Gastroesophageal sphincter (tissue), 4 donors: ENCODE results near the gene TUSC2. TPM values are rescaled to one million over a fixed set of nuclear protein-coding genes. Genes with fewer than 3 reads are reported as not detected.

Experiments
- ATAC-seq: fragments of 150-250 bp; one replicate; pipeline ENCODE4 v1.9.1; 2016; ENCODE audit warnings: mild to moderate bottlenecking, moderate library complexity
- H3K27ac ChIP-seq, 4 donors: fragments of 200-600 bp; sonication (generic) in 3 of 4; 1 replicate in 3 of 4; 2 replicates in 1 of 4; pipeline ENCODE4 v1.5.1; 2016 to 2019
- H3K27me3 ChIP-seq: fragments of 200-600 bp; sonication (generic); one replicate; pipeline ENCODE4 v1.5.1; 2019
- H3K36me3 ChIP-seq, 2 donors: fragments of 200-600 bp; sonication (generic); one replicate each; pipeline ENCODE4 v1.5.1; 2019; ENCODE audit warnings: control low read depth in 1 of 2
- H3K4me1 ChIP-seq, 3 donors: fragments of 200-600 bp; sonication (generic); 1 replicate in 2 of 3; 2 replicates in 1 of 3; pipeline ENCODE4 v1.5.1; 2016 to 2019; ENCODE audit warnings: control low read depth in 2 of 3
- H3K4me3 ChIP-seq, 2 donors: fragments of 200-600 bp; sonication (generic); one replicate each; pipeline ENCODE4 v1.5.1; 2019; ENCODE audit warnings: mild to moderate bottlenecking in 1 of 2, moderate library complexity in 1 of 2
- H3K9me3 ChIP-seq, 3 donors: fragments of 200-600 bp; sonication (generic); one replicate each; pipeline ENCODE4 v1.5.1; 2017 to 2019; ENCODE audit warnings: control low read depth in 2 of 3
- EP300 ChIP-seq: sonication (generic); formaldehyde crosslinking; IDR thresholded peaks from one replicate; pipeline ENCODE4 v1.6.1; 2017; ENCODE audit warnings: antibody characterized with exemption, mild to moderate bottlenecking
- POLR2A ChIP-seq, 2 donors: fragments of 450-650 bp; IDR thresholded peaks; one replicate each; pipeline ENCODE4 v1.6.1; 2017; ENCODE audit warnings: antibody characterized with exemption in 2 of 2, mild to moderate bottlenecking in 2 of 2, moderate library complexity in 1 of 2
- POLR2AphosphoS5 ChIP-seq: sonication (generic); formaldehyde crosslinking; IDR thresholded peaks from one replicate; pipeline ENCODE4 v1.6.1; 2017; ENCODE audit warnings: antibody characterized with exemption
- WGBS, 2 donors: methylation state at CpG; one replicate each; pipeline ENCODE4 v1.1.5; 2018; ENCODE audit warnings: low coverage in 1 of 2; 5-methylcytosine and 5-hydroxymethylcytosine counted together
- total RNA-seq, 4 donors: library from RNA; depleted of rRNA; stranded (reverse); fragments of >200 nt; gene quantifications; one replicate each; pipeline ENCODE4 v1.1.0, GENCODE V29; 2016
- TF ChIP-seq, protein P1 (sequence below), 4 experiments: fragments of 200-600 bp in 2 of 4; fragments of 450-650 bp in 2 of 4; sonication (generic) in 1 of 4; IDR thresholded peaks; one replicate each; pipeline ENCODE4 v1.5.1; 2017 to 2019; ENCODE audit warnings: antibody characterized with exemption in 4 of 4, mild to moderate bottlenecking in 2 of 4, moderate library complexity in 2 of 4

Gene TUSC2
- total RNA-seq, 4 donors from 2014 or later, result 23.8 to 36.2 (median 31.3) TPM

DNA sequence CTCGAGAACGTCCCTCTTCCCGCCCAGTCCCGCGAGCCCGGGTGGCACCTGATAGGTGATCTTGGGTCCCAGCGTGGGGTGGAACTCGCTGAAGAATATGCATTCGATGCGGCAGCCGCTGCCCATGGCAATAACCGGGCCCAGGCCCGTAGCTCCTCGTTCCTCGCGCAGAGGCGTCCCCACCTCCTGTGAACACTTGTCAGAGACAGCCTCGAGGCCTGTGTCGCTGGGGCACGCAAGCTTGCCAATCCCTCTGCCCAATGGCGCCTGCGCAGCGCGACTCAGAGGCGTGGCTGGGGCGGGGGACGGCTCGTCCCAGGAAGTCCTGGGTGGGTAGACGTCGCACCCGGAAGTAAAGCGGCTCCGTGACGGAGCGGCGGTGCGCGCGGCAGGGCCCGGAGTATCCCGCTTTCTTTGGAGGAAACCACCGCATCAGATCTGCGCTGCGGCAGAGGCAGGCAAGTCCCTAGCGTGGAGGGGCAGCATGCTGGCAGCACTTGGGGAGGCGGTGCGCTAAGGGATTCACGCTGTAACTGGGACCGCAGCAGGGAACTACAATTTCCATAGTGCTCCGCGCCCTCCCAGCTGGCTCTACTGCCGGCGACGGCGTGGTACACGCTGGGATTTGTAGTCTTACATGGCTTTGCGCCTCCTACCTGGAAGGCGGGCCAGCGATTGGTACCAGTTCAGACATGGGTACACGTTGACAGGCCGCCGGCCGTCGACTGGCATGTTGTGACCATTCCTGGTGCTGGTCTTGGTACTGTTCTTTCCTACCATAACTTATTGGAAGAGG, 22.7 kb upstream of the TUSC2 start, which contains the start of the genes CYB561D2 and NPRL2:
Gene CYB561D2, plus strand, starts transcription at position 336 of the 796 bp plus-strand sequence. CDS start 572 bp downstream, outside the sequence.
Gene NPRL2, minus strand, starts transcription at position 249 of the 796 bp plus-strand sequence. Its CDS starts 123 bp downstream, at position 126.
- Histone ChIP-seq H3K27ac (peak within 1 kb of the TSS; percentile 63 to 99 (median 94)), H3K27me3 (no peaks in the 10 kb centered on the region), H3K4me3 (peak within 1 kb of the TSS; percentile 50 to 75), H3K9me3 (no peaks in the 10 kb centered on the region), H3K4me1 (peaks cover 0 to 84% (median 28%) of the 10 kb centered on the region in 3 donors), H3K36me3 (peaks cover 0 to 49% of the 10 kb centered on the region in 2 donors)
- 0% methylated on average over 6 of the region's 64 CpGs; no CpG with 5 or more reads in 1 of the 2 donors for WGBS, 2 donors
- peak; percentile 79 for TF ChIP-seq POLR2AphosphoS5
- peak; percentile 68 to 73 for TF ChIP-seq POLR2A (IDR thresholded peaks at IDR 0.05)
- no peak for TF ChIP-seq EP300
- TF ChIP-seq, protein P1, sequence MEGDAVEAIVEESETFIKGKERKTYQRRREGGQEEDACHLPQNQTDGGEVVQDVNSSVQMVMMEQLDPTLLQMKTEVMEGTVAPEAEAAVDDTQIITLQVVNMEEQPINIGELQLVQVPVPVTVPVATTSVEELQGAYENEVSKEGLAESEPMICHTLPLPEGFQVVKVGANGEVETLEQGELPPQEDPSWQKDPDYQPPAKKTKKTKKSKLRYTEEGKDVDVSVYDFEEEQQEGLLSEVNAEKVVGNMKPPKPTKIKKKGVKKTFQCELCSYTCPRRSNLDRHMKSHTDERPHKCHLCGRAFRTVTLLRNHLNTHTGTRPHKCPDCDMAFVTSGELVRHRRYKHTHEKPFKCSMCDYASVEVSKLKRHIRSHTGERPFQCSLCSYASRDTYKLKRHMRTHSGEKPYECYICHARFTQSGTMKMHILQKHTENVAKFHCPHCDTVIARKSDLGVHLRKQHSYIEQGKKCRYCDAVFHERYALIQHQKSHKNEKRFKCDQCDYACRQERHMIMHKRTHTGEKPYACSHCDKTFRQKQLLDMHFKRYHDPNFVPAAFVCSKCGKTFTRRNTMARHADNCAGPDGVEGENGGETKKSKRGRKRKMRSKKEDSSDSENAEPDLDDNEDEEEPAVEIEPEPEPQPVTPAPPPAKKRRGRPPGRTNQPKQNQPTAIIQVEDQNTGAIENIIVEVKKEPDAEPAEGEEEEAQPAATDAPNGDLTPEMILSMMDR (IDR thresholded peaks at IDR 0.05), result peak in 1 of 4 experiments; percentile 17
- peak; percentile 95 for ATAC-seq

DNA sequence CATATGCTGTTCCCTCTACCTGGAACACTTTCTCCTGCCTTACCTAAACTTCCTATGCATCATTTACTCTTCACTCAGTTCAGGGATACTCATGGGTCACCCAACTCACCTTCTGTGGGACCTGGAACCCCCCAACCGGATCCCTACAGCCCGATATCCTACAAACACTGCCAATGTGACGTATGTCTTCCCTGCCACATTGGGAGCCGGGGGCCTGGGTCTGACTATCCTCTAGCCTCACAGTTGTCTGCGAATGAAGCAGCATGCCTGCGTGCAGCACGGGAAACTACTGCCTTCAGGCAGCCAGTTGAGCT, 22.1 kb upstream of the TUSC2 start:
- 0 to 20% methylated on average over 2 of the region's 7 CpGs for WGBS, 2 donors
- Histone ChIP-seq H3K27ac (peak overlapping the region; percentile 18 to 99 (median 94)), H3K4me3 (peak overlapping the region; percentile 50 to 75), H3K4me1 (peaks cover 0 to 84% (median 30%) of the 10 kb centered on the region in 3 donors), H3K36me3 (peaks cover 0 to 43% of the 10 kb centered on the region in 2 donors), H3K27me3 (no peaks in the 10 kb centered on the region), H3K9me3 (no peaks in the 10 kb centered on the region)
- no peak for TF ChIP-seq EP300
- no peak for TF ChIP-seq POLR2A (IDR thresholded peaks at IDR 0.05)
- TF ChIP-seq, protein P1 (IDR thresholded peaks at IDR 0.05), result no peak
- TF ChIP-seq POLR2AphosphoS5, result no peak
- no peak for ATAC-seq

DNA sequence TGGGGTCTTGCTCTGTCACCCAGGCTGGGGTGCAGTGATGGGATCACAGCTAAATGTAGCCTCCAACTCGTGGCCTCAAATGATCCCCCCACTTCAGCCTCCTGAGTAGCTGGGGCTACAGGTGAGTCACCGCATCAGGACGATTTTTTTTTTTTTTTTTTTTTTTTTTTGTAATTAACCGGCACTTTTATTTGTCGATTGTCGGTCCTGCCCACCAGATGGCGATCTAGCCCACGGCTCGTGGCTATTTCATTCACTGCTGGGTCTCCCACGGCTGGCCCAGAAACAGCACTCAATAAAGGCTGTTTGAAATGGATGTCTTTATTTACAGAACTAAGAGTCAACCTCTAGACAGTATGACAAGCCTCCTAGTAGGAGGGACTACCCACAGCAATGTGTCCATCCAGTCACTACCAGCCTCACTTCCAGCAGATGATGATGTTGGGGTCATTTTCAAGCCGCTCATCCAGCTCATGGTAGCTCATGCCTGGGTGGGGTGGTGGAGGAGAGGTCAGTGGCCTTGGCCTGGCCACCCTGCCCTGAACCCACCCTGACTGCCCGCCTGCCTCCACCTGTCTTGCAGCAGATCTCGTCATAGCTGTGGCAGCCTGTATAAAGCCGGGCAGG, 19.3 kb upstream of the TUSC2 start:
- Histone ChIP-seq H3K4me3 (no peak overlapping the region), H3K36me3 (peaks cover 0 to 20% of the 10 kb centered on the region in 2 donors), H3K4me1 (peaks cover 0 to 64% (median 31%) of the 10 kb centered on the region in 3 donors), H3K9me3 (no peaks in the 10 kb centered on the region), H3K27me3 (no peaks in the 10 kb centered on the region), H3K27ac (peak overlapping the region in 2 of 4 donors; percentile 32 to 48)
- WGBS, 2 donors, result 9 to 20% methylated on average over 4 to 9 of the region's 14 CpGs
- TF ChIP-seq, protein P1 (IDR thresholded peaks at IDR 0.05), result peak in 3 of 4 experiments; percentile 23 to 63 (median 59)
- no peak for TF ChIP-seq POLR2AphosphoS5
- ATAC-seq, result no peak

DNA sequence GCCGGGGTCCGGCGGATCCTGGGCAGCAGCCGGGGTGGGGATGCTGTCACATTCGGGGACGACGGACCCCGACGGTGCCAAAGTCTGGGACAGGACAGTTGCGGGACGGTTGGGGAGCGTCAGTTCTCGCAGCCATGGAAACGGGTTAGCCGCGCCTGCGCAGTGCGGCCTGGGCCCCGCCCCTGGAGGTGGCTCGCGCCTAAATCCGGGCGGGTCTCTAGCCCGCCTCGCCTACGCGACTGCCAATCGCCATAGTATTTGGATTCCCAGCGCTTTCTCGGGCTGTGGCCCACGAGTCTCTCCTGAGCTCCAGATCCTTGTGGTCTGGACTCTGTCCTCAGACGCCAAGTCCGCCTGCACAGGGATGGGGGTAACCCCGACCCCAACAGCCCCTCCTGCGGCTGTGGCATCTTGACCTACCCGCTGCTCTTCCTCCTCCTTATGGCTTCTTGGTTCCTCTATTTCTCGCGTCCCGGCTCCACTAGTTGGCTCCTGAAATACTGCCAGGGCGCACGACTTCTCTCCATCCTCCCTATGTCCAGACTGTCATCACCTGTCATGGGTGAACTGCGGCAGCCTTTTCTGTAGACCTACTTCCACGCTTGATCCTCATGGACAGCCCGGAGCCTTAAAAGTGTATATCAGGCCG, 17.7 kb upstream of the TUSC2 start, which contains the start of gene ZMYND10:
Gene ZMYND10, minus strand, starts transcription at position 147 of the 649 bp plus-strand sequence. CDS start 153 bp downstream, outside the sequence.
- Histone ChIP-seq H3K36me3 (peaks cover 0 to 20% of the 10 kb centered on the region in 2 donors), H3K27ac (peak within 1 kb of the TSS in 1 of 4 donors; percentile 15), H3K27me3 (no peaks in the 10 kb centered on the region), H3K4me3 (peak within 1 kb of the TSS in 1 of 2 donors; percentile 48), H3K4me1 (peaks cover 0 to 66% (median 36%) of the 10 kb centered on the region in 3 donors), H3K9me3 (no peaks in the 10 kb centered on the region)
- no peak for TF ChIP-seq EP300
- TF ChIP-seq, protein P1 (IDR thresholded peaks at IDR 0.05), result no peak
- TF ChIP-seq POLR2A (IDR thresholded peaks at IDR 0.05), result no peak
- no peak for TF ChIP-seq POLR2AphosphoS5
- peak; percentile 48 for ATAC-seq
- WGBS, 2 donors, result 6 to 29% methylated on average over 8 to 11 of the region's 45 CpGs
